Measurements from ENCODE around the gene RYR2.

RYR2 gene

DNA sequence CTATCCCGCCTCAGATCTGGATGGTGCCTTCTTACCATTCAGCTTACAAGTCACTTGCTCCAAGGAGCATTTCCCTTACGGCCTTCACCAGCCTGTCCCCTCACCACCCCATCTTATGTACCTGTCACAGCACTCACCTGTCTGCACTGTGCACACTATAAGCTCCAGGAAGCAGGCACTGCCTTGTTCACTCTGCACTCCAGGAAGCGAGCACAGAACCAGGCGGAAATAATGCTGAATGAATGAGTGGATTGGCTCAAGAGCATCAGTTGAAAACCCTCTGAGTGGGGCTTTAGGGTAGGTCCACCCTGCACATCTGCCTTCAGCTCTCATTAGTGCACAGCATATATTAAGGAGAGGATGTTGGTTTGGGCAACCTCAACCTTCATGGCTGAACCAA is 8.9 kb upstream of the RYR2 start:
- no peak for DNase-seq

DNA sequence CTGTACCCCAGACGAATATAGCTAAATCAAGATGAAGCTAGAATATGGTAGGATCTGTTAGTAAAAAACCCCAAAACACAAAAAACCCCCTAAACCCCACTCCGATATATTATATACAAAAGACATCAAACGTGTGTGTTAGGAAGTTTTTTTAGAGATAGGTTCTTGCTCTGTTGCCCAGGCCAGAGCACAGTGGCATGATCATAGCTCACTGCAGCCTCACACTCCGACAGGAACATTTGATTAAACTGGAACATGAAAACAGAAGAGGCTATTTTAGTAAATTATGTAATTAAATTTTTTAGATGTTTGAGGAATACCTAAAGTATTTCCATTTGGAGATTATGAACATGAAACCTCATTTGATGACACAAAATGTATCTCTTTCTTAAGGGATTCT is 8.2 kb upstream of the RYR2 start:
- DNase-seq: no peak

DNA sequence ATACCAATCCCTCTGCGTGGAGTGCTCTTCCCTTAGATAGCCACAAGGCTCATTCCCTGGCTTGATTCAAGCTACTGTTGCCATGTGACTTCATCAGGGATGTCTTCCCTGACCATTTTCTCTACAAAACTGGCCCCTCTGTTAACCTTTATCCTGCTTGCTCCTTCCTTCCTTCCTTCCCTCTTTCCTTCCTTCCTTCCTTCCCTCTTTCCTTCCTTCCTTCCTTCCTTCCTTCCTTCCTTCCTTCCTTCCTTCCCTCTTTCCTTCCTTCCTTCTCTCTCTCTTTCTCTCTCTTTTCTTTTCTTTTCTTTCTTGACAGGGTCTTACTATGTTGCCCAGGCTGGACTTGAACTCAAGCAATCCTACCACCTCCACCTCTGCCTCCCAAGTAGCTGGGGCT is 6.2 kb upstream of the RYR2 start:
- no peak for DNase-seq

DNA sequence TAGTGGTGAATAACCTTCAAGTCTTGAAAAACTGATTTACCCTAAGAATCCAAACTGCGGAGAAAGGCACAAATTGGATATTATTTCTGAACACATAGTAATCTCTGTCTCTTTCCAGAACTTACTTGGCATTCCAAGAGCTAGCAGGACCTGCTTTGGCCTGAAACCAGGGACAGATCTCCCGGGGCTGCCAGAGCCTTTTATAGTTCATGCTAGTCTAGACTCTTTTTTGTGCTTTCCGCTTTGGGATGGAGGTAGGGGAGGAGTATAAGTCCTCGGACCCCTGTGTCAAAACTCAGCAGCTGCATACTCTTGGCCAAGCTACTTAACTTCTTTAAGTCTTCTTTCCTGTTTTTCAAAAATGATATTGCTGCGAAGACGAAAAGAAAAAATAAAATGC is 3.8 kb upstream of the RYR2 start:
- DNase-seq: no peak

DNA sequence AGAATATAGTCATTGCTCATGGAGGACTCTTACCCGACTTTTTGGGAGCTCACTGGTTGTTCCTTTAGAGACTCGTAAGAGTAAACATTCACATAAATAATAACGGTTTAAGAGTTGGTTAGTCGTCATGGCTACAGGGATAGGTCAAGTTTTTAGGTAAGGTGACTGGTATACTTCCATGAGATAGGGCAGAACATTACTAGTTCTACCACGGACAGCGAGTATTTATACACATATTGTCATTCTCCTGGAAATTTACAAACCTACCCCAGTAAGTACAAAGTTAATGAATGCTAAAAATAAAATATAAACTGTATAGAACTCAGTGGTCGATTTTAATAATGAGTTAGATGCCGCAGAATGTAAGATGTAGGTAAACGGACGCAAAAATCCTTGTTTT is 1.2 kb upstream of the RYR2 start:
- no peak for DNase-seq

DNA sequence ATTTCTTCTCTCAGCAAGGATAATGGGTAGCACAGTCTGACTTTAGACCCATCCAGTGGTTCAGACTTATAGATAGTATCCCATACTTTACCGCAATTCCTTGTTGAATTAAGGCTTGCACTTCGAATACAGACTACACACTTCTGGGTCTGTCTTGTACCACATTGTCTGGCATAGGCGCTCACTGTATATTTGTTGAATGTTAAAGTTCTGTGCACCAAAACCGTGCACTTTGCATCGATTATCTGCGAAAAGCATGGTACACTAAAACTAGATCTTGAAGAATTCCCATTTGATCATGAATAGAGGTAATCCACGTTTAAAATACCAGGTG is 556 bp upstream of the RYR2 start:
- DNase-seq: no peak

DNA sequence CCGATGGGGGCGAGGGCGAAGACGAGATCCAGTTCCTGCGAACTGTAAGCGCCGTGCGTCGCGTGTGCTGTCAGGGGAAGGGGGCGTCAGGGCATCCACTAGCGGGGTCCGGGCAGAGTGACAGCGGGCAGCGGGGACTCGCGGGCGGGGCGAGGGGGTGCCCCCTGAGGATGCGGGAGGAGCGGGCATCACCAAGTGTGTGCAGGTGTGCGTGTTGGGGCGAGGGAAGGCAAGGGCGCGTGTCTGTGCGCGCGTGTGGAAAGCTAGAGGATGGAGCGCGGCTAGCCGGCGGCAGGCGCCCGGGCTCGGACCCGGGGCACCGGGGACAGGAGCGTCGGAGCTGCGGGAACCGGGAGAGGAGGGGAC is 525 bp downstream of the RYR2 start:
- no peak for DNase-seq

DNA sequence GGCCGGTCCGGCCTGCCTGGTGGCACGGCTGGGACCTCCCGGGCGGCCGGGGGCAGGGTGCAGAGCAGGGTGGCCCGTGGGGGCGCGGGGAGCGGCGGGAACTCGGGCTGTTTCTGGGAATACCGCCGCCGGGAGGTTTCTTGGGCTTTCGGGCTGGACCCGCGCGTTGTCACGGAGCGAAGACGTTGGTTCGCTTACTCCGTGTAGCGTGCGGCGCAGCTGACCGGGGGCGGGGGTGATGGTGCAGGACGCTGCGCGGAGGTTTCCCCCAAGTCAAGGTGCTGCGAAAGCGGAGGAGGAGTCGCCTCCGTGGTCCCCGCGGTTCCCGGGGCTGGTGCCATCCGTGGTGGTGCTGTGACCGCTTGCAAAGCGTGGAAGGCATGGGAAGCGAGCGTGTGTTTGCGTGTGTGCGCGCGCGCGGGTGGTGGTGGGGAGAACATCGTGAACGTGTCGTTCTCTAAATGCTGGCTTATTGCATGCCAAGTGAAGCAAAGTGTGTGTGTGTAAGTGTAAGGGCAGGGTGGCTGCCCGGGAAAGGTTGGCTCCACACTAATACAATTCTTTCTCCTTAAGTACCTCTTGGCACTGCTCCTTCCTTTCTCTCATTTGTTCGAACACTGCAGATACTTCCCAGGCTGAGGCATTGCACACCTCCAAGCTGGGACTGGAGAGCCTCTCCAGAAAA is 1.1 kb downstream of the RYR2 start:
- no peak for DNase-seq

DNA sequence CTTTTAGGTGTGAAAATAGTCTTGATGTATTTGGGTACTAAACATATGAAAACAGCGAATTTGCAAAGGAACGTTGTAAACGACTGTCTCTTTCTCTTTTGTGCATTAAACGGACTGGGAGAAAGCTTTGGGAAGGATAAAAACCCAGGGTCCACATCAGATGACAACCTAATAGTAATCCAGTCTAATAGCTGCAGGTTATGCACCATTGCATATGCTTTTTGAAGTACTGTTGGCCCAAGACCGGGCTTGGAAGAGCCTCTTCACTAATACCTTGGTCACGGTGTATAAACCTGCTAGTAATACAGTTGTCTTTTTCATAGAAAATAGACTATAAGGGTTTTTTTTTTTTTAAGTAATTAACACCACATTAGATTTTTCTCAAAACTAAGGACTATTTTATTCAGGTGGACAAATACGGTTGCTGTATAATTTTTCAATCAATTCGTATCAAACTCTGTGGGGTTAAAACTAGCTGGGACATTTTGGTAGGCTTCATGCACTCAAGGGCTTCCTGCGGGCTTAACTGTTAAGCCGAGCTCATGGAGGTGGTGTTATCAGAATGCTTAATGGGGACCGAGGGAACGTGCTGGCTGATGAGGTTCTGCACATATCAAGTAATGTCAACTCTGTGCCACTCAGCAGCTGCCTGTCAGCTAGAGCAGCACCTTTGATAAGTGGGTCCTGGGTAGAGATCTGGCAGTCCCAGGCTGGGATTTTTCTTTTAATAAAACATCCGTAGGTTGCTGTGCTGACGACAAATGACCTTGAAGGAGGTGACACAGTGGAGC is 2.1 kb downstream of the RYR2 start:
- no peak for DNase-seq

DNA sequence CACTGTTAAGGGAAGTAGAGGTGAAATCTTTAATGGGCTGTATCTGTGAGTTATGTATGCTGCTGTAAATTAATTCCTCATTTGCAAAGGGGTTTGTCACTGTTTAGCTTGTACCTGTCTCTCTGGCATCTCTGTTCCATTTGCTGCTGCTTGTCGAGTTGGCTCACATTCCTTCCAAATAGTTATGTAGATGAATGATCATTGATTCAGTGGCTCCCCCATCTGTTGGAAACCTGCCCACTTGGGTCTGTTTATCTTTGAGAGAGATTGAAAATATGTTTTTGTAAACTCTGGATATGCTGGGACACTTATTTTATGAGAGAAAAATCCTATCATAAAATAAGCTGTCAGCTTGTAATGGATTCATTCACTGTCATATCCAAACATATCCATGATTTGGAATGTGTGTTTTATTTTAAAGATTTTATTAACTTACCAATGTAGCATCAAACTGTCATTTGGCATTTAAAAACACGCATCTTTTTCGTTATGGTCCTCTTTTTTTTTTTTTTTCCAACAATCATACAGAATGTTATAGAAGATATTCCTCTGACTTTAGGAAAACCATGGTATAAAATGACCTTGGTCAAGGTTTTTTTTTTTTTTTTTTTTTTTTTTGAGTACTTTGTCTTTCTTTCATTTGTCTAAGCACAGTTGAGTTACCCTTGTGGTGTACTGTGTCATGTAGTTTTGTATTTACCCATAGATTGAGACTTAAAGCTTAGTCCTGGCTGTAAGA is 3.5 kb downstream of the RYR2 start:
- no peak for DNase-seq

DNA sequence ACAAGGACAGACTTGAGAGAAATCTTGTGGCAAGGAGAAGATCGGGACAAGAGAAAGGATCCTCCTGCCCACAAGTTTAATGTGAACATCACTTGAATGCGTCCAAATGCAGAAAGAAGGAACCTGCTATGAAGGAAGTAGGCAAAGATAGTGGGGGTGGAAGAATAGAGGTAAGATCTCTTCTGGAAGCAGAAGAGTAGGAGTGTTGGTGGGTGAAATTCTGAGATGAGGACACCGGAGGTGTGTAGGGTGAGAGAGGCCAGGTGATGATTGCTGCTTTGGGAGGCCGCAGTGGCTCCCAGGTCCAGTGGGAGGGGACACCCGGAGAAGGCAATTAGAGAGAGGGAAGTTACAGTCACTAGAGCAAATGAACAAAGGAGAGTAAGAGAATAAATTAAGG is 6.8 kb downstream of the RYR2 start:
- no peak for DNase-seq

DNA sequence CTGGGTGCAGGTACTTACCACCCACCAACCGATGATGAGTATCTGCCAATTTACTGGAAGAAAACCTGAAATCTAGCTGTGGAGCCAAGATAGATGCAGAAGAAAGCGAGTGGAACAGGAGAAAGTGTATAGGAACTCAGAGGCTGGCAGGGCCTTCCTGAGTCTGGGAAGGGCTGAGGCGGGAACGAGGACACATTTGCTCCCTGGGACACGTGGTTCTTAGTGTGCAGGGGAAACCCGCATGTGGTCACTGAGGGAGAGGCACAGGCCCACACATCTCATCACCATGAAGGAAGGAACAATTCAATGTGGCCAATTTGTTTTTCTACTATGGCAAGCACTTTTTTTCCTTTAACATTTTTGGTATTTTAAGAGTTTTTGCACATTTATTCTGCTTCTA is 8.2 kb downstream of the RYR2 start:
- DNase-seq: no peak

DNA sequence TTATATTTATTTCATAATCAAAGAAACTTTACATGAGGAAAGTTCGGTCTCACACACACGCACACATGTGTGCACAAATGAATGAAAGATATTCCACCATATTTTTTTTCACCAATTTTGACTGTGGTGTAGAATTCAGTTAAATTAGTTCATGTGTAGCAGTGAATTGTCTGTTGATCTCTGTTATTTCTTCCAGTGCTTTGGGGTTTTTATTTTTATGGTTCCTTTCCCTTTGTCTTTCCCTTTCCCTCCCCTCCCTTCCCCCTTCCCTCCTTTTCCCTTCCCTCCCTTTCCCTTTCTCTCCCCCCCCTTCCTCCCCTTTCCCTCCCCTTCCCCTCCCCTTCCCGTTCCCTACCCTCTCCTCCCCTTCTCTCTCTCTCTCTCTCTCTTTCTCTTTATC is 8.9 kb downstream of the RYR2 start:
- DNase-seq: no peak

DNA sequence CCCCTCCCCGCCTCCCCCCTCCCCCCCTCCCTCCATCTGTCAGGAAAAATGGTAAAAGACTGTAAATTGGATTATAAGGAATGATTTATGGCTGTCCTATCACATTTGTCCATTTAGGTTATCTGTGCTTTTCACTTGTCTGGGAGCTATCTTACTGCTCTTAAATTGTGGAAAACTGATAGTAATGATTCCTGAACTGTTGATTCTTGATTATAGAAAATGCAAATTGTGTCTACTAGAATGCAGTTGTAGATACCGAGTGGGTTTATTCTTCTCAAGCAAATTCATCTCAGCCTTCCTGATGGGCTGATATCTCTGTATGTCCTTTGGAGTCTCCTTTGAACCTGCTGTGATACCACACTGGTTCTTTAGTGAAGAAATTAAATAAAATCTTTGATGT is 12.3 kb downstream of the RYR2 start:
- DNase-seq: no peak

DNA sequence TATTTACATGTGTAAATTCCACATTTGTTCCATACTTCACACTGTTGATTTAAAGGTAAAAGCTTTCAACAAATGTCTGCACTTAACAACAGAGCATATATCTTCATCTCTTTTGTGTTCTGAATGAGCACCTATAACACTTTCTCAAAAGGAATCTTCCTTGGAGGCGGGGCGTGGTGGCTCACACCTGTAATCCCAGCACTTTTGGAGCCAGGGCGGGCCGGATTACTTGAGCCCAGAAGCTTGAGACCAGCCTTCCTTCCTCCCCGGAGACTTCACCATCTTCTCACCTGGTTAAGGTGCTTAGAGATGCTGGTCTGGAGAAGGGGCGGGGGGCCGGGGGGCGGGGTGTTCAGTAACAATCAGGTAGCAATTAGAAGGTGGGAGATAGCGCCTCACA is 16.5 kb downstream of the RYR2 start:
- DNase-seq: no peak

DNA sequence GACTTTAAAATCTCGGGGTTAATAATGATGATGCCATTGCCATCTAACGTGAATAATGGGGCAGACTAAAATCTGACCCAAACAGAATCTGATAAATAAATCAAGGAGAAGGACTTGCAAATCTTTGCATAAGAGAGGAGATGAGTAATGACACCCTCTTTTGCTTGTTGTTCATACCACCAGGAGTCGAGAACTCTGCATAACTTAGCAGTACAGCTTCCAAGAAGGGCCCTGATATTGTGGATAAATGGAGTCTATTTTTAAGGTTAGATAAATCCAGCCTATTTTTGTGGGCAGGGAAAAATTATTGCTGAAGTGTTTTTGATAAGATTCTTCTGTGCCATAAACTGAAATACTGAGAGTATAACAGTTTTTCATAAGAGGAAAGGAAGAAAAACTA is 17.3 kb downstream of the RYR2 start:
- DNase-seq: no peak

DNA sequence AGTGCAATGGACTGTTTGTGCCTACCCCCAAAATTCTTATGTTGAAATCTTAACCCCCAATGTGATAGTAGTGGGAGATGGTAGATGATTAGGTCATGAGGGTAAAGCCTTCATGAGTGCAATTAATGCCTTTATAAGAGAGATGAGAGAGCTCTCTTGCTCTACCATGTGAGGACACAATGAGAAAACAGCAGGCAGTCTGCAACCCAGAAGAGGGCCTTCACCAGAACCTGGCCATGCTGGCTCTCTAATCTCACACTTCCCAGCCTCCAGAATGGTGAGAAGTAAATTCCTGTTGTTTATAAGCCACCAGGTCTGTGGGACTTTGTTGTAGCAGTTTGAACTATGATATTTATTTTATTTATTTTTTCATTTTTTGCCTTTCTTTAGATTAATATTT is 21.0 kb downstream of the RYR2 start:
- no peak for DNase-seq

DNA sequence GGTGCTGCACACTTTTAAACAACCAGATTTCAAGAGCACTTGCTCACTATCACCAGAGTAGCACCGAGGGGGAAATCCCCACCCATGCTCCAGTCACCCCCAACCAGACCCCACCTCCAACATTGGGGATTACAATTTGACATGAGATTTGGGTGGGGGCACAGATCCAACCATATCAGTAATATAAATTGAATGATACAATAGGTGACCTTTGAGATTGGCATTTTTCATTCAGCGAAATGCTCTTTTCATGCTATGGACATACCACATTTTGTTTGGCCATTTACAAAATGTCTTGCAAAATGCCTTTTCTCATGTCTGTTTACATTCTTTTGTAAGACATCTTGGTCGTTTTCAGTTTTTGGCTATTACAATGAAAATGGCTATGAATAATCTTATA is 23.9 kb downstream of the RYR2 start:
- DNase-seq: no peak

DNA sequence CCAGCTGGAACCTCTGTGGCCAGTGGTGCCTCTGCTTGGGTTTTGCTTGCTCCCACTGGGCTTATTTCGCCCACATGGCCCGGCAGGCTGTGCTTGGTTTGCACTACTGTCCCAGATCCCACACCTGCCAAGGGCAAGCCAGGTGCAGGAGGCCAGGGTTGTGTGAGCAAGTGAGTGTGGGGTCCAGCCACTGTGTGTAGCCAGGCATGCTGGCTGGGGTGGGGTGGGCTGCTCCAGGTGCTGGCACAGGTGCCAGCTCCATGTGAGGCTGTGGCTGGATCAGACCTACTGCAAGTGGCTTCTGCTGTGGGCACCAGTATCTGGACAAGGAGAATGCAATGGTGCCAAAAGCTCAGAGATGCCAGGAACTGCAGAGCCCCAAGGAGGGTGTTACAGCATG is 28.5 kb downstream of the RYR2 start:
- no peak for DNase-seq

DNA sequence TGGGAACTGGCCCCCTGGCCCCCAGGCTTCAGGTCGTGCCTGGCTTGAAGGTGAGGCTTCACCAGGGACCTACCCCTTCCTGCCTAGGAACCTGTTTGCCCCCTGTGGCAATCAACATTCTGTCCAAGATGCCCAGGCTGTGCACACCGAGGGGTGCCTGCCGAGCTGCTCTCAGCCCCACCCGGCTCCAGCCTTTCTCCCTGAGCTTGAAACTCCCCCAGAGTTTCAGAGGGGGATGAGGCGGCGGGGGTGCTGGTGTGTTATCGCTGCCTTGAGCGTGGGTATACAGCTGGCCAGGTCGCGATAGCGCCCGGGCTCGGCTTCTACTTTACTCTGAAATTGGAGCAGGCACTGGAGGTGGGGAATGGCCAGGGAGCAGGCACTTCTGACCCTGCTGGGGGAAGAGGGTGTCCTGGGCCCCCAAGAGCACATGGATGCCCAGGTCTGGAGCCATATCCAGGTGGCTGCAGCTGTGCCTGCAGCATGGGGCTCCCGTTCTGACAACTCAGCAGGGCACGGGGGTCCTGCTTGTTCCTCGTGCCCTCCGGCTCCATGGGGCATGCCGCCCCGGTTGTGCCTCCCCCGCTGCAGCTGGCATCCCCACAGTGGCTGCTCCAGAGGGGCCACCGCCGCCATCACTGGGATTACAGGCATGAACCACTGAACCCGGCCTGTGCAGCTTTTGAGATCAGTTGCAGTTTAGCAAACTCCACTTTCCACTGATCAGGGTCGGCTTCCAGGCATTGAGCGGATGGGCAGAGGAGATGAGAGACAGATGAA is 29.8 kb downstream of the RYR2 start:
- no peak for DNase-seq

DNA sequence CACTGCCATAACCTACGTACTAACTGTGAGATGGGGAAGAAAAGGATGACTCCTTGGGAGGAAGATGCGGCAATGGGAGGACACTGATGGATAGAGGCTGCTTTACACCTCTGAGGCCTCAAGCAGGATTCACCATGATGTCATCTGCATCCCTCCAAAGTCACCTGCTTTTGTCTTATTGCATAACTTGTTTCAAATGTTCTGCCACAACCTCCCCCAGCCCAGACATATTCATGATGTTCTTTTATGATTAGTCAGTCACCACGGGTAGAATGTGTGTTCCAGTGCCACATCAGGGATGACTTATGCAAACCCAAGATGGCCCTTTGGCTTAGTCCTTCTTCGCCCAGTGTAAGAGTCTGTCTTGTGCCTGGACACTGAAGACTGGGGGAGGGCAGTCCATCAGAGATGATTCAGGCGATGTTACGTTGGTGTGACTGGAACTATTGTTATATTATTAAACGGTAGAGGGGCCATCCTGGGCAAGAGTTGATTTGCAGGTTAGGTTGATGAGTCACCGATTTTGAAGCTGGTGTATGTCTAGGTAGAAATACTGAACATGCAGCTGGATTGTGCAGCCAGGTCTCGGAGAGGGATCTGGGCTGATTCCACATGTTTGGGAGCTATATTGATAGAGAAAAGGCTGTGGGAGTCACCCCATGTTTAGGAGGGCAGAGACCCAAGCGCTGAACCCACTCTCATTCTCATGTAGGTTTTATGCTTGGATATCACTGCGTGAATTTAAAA is 32.6 kb downstream of the RYR2 start:
- no peak for DNase-seq

DNA sequence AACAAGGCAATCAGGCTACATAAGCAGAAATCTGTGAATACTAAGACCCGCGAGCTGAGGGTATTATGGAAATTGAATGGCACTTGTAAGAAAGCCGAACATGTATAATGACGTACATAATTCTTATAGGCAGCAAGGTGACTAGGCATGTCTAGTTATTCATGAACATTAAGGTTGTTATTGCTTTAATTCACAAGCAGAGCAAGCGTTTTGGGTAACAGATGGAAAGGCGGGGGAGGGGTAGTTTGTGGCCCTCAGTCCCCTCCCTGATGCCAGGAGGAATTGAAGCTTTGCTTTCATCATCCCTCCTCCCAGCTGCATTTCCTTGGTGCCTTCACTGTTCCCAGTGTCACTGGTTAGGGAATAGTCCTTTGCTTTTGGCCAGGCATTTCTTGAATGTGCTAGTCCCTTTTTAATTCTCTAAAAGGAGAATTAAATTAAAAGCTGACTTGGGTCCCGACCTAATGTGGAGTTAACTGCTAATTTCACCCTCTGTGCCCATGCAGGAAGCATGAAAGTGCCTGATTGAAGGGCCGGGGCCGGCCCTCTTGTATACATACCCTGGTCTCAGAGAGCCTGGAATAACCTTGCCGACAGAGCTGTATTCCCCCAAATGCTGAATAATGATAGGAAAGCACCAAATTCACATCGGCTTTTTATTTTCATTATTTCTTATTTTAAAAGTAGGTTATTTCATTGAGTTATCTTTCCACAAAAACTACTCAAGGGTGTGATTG is 42.5 kb downstream of the RYR2 start:
- no peak for DNase-seq

All from activated CD4-positive, alpha-beta T cell treated with anti-CD3 and anti-CD28 coated beads for 4 hours (primary cell).